Measurements from ENCODE around the gene COMMD4.
"Not testable (repeated sequence)": the region's sequence is repeated elsewhere in the genome, so short reads cannot be mapped to it uniquely, and the experiment has no call there.

COMMD4 gene

DNA sequence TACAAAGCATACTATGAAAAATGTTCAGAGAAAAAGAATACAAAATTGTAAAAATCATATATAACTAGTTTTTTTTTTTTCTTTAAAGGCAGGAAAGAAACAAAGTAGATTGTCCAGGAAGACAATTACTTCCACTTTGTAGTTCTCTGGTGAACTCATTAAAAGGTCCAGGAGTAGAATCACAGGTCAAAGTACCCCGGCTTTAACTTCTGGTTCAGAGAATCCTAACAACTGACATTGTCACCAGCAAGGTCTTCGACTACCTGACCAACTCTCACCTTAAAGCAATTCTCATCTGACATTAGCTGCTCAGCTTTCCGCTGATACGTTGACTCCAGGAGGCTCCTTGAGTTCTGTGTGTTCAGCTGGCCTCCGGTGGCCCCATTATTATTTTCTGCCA, 48.1 kb downstream of the COMMD4 start:
- not testable (repeated sequence) for DNase-seq

Data from NCI-H1436 treated with DMSO at 0.1 percent for 48 hours (cell line).